GM23338 (cell line): Measurements from ENCODE around the gene MPDU1.

Experiments
- CREB1 ChIP-seq: fragments of 250-450 bp; sonication (Bioruptor Pico); IDR thresholded peaks from 2 replicates; pipeline ENCODE4 v1.5.0; 2020; ENCODE audit warnings: low read depth, mild to moderate bottlenecking, moderate library complexity
- EZH2 ChIP-seq: fragments of 200-600 bp; sonication (generic); IDR thresholded peaks from one replicate; pipeline ENCODE4 v1.8.0; 2017; ENCODE audit warnings: antibody characterized with exemption, mild to moderate bottlenecking, low read depth; ENCODE audit not compliant: unreplicated experiment
- EZH2phosphoT487 ChIP-seq: fragments of 200-600 bp; sonication (generic); IDR thresholded peaks from one replicate; pipeline ENCODE4 v1.8.1; 2018; ENCODE audit warnings: antibody characterized with exemption; ENCODE audit not compliant: unreplicated experiment
- JUNB ChIP-seq: IDR thresholded peaks from one replicate; pipeline ENCODE4 v1.6.1; 2016; ENCODE audit warnings: antibody characterized with exemption; ENCODE audit not compliant: unreplicated experiment
- NANOG ChIP-seq: IDR thresholded peaks from 2 replicates; pipeline ENCODE4 v1.6.1; 2016; ENCODE audit warnings: antibody characterized with exemption, borderline replicate concordance
- POLR2AphosphoS5 ChIP-seq: IDR thresholded peaks from 2 replicates; pipeline ENCODE4 v1.6.1; 2016; ENCODE audit warnings: antibody characterized with exemption, low read depth
- STAT1 ChIP-seq: IDR thresholded peaks from one replicate; pipeline ENCODE4 v1.6.1; 2016; ENCODE audit warnings: antibody characterized with exemption; ENCODE audit not compliant: unreplicated experiment
- ZNF114 ChIP-seq: fragments of 250-450 bp; sonication (Bioruptor Pico); IDR thresholded peaks from 2 replicates; pipeline ENCODE4 v1.5.0; 2020; ENCODE audit warnings: mild to moderate bottlenecking, moderate library complexity
- ZNF331 ChIP-seq: fragments of 250-450 bp; sonication (Bioruptor Pico); IDR thresholded peaks from 2 replicates; pipeline ENCODE4 v1.5.0; 2020; ENCODE audit warnings: low read depth, mild to moderate bottlenecking, moderate library complexity
- TF ChIP-seq, protein P1 (sequence below), 2 experiments: fragments of 200-600 bp in 1 of 2; sonication (generic) in 1 of 2; conservative IDR thresholded peaks; 2 replicates each; pipeline versions ENCODE4 v1.5.1 to v1.6.1; 2016 to 2017; ENCODE audit warnings: antibody characterized with exemption in 2 of 2, low read depth in 2 of 2, mild to moderate bottlenecking in 2 of 2, moderate library complexity in 1 of 2
- TF ChIP-seq, protein P2 (sequence below): IDR thresholded peaks from one replicate; pipeline ENCODE4 v1.6.1; 2018; ENCODE audit warnings: antibody characterized with exemption; ENCODE audit not compliant: unreplicated experiment
- TF ChIP-seq, protein P3 (sequence below): fragments of 250-450 bp; sonication (Bioruptor Pico); IDR thresholded peaks from 2 replicates; pipeline ENCODE4 v1.5.0; 2020; ENCODE audit warnings: mild to moderate bottlenecking, moderate library complexity

DNA sequence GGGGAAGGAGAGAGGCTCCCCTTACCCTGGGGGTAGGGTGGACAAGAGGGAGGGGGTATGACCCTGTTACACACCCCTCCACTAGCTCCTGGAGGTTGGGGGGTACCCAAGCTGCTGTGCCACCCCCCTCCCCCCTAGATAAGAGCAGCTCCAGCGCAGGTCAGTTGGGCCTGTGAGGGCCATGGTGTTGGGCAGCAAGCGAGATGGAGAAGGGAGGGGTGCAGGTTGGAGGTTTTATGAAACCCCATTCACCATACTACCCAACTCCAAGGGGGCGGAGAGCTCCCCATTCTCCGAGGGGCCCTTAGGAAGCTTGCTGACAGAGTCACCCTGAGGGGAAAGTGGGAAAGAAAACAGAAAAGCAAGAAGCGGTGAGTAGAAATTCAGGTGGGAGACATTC, 7.9 kb downstream of the MPDU1 start:
- TF ChIP-seq, protein P1, sequence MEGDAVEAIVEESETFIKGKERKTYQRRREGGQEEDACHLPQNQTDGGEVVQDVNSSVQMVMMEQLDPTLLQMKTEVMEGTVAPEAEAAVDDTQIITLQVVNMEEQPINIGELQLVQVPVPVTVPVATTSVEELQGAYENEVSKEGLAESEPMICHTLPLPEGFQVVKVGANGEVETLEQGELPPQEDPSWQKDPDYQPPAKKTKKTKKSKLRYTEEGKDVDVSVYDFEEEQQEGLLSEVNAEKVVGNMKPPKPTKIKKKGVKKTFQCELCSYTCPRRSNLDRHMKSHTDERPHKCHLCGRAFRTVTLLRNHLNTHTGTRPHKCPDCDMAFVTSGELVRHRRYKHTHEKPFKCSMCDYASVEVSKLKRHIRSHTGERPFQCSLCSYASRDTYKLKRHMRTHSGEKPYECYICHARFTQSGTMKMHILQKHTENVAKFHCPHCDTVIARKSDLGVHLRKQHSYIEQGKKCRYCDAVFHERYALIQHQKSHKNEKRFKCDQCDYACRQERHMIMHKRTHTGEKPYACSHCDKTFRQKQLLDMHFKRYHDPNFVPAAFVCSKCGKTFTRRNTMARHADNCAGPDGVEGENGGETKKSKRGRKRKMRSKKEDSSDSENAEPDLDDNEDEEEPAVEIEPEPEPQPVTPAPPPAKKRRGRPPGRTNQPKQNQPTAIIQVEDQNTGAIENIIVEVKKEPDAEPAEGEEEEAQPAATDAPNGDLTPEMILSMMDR (conservative IDR thresholded peaks at IDR 0.05; ENCODE audit: low read depth in 2 of 2), result no peak
- TF ChIP-seq EZH2 (no peak), CREB1 (no peak), EZH2phosphoT487 (no peak), ZNF331 (CRISPR knock-in tag) (no peak), JUNB (no peak), POLR2AphosphoS5 (no peak), STAT1 (no peak), NANOG (no peak), ZNF114 (CRISPR knock-in tag) (no peak)
- TF ChIP-seq, protein P2, sequence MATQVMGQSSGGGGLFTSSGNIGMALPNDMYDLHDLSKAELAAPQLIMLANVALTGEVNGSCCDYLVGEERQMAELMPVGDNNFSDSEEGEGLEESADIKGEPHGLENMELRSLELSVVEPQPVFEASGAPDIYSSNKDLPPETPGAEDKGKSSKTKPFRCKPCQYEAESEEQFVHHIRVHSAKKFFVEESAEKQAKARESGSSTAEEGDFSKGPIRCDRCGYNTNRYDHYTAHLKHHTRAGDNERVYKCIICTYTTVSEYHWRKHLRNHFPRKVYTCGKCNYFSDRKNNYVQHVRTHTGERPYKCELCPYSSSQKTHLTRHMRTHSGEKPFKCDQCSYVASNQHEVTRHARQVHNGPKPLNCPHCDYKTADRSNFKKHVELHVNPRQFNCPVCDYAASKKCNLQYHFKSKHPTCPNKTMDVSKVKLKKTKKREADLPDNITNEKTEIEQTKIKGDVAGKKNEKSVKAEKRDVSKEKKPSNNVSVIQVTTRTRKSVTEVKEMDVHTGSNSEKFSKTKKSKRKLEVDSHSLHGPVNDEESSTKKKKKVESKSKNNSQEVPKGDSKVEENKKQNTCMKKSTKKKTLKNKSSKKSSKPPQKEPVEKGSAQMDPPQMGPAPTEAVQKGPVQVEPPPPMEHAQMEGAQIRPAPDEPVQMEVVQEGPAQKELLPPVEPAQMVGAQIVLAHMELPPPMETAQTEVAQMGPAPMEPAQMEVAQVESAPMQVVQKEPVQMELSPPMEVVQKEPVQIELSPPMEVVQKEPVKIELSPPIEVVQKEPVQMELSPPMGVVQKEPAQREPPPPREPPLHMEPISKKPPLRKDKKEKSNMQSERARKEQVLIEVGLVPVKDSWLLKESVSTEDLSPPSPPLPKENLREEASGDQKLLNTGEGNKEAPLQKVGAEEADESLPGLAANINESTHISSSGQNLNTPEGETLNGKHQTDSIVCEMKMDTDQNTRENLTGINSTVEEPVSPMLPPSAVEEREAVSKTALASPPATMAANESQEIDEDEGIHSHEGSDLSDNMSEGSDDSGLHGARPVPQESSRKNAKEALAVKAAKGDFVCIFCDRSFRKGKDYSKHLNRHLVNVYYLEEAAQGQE, result no peak
- TF ChIP-seq, protein P3, sequence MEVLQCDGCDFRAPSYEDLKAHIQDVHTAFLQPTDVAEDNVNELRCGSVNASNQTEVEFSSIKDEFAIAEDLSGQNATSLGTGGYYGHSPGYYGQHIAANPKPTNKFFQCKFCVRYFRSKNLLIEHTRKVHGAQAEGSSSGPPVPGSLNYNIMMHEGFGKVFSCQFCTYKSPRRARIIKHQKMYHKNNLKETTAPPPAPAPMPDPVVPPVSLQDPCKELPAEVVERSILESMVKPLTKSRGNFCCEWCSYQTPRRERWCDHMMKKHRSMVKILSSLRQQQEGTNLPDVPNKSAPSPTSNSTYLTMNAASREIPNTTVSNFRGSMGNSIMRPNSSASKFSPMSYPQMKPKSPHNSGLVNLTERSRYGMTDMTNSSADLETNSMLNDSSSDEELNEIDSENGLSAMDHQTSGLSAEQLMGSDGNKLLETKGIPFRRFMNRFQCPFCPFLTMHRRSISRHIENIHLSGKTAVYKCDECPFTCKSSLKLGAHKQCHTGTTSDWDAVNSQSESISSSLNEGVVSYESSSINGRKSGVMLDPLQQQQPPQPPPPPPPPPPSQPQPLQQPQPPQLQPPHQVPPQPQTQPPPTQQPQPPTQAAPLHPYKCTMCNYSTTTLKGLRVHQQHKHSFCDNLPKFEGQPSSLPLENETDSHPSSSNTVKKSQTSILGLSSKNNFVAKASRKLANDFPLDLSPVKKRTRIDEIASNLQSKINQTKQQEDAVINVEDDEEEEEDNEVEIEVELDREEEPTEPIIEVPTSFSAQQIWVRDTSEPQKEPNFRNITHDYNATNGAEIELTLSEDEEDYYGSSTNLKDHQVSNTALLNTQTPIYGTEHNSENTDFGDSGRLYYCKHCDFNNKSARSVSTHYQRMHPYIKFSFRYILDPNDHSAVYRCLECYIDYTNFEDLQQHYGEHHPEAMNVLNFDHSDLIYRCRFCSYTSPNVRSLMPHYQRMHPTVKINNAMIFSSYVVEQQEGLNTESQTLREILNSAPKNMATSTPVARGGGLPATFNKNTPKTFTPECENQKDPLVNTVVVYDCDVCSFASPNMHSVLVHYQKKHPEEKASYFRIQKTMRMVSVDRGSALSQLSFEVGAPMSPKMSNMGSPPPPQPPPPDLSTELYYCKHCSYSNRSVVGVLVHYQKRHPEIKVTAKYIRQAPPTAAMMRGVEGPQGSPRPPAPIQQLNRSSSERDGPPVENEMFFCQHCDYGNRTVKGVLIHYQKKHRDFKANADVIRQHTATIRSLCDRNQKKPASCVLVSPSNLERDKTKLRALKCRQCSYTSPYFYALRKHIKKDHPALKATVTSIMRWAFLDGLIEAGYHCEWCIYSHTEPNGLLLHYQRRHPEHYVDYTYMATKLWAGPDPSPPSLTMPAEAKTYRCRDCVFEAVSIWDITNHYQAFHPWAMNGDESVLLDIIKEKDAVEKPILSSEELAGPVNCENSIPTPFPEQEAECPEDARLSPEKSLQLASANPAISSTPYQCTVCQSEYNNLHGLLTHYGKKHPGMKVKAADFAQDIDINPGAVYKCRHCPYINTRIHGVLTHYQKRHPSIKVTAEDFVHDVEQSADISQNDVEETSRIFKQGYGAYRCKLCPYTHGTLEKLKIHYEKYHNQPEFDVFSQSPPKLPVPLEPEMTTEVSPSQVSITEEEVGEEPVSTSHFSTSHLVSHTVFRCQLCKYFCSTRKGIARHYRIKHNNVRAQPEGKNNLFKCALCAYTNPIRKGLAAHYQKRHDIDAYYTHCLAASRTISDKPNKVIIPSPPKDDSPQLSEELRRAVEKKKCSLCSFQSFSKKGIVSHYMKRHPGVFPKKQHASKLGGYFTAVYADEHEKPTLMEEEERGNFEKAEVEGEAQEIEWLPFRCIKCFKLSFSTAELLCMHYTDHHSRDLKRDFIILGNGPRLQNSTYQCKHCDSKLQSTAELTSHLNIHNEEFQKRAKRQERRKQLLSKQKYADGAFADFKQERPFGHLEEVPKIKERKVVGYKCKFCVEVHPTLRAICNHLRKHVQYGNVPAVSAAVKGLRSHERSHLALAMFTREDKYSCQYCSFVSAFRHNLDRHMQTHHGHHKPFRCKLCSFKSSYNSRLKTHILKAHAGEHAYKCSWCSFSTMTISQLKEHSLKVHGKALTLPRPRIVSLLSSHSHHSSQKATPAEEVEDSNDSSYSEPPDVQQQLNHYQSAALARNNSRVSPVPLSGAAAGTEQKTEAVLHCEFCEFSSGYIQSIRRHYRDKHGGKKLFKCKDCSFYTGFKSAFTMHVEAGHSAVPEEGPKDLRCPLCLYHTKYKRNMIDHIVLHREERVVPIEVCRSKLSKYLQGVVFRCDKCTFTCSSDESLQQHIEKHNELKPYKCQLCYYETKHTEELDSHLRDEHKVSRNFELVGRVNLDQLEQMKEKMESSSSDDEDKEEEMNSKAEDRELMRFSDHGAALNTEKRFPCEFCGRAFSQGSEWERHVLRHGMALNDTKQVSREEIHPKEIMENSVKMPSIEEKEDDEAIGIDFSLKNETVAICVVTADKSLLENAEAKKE (CRISPR knock-in tag), result no peak
